GM19025 (cell line): ENCODE data around the gene WASF2.
"Not testable (repeated sequence)": the region's sequence is repeated elsewhere in the genome, so short reads cannot be mapped to it uniquely, and the experiment has no call there.

Source experiments
- ATAC-seq: cut with Tn5 transposase; IDR thresholded peaks from one replicate; pipeline ENCODE4 v1.9.1; 2021; ENCODE audit warnings: mild to moderate bottlenecking, low read depth, moderate library complexity; ENCODE audit not compliant: unreplicated experiment

Gene WASF2

DNA sequence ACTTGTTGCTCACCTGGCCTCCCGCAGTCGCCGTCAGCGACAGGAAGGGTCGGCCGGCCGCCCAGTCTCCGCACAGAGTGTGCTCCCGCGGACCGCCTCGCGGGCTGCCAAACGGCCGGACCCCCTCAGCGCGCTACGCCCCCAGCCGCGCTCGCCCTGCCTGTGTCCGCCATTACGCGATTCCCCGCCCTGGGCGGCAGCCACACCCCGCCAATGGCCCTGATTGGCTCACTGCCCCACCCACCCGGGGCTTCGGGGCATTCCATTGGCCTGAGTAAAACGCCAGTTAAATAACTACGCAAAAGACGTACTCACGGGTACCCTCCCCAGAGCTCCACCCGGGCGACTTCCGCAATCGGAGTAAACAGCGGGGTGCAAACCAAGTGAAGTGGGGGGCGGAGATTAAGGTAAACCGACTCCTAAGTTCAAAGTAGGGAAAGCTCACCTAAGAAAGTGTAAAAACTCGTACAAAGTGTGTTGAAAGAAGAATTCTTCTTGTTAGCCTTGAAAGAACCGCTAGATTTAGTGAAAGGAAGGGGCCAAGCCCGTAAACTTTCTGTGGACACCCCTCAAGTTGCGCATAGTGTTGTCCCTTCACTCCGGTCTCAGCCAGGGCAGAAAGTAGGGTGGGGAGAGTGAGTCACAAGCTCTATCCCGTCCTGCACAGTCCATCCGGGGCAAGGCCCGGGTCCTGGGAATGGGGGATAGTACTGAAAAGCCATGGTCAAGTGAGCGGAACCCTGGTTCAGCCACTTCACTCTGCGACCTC is at the start of gene WASF2:
TSS of gene WASF2 (minus strand) at position 195 of the 769 bp plus-strand sequence. CDS start 61,277 bp downstream, outside the sequence.
- peak; percentile 90 for ATAC-seq

- ATAC-seq: no peak
These were observed 48.8 kb upstream of the WASF2 start for GRCh38 chr1:27538793-27539192.

GRCh38 chr1:27538305-27538676 is 48.3 kb upstream of the WASF2 start:
- ATAC-seq: not testable (repeated sequence)

DNA sequence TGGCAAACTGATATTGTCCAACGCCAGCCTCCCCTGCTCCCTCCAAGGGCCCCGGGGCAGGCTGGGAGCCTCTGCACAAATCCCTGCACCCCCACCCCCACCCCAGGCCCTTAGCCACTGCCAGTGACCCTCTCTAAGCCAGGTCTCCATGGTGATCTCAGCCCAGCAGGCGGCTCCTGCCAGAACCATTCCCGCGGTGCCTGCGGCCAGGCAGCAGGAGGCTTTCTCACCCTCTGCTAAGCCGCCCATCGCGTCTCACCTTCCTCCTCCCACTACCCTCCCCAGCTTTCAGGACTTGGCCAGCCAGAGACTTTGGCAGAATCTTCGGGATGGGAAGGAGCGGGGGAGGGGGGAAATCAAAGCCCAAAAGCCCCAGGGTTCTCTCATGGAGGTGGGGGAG is 46.8 kb upstream of the WASF2 start:
- no peak for ATAC-seq

DNA sequence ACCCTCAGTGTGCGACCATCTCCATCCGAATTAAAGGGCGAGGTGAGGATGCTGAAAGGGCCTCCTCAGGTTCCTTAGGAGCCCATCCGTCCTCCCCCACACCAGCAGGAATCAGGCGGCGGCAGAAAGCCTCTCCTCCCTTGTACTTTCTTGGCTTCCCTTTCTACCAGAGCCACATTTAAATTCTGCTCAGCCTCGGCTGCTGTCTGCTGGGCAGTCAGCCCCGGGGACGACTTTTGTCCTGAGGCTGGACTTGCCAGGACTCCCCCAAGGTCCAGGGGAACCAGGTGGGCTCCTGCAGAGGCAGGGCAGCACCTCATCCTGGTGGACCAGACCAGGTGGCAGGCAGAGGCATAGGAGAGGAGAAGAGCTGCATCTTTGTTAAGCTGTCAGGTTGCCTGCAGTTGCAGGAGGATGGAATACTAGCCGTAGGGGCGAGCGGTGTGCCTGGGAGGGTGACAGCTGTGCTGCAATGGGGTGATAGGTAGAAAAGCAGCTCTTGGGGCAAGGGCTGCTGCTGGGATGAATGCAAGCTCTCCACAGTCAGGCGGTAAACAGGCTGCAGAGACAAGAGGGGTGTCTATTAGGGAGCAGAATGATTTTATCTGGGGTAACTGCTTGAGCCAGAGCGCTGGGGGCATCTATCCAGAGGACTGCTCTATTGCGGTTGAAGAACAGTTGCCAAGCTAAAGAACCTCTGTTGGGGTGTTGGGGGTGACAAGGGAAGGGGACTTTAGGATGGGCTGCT is 46.2 kb upstream of the WASF2 start:
- no peak for ATAC-seq

- ATAC-seq: no peak
These were observed 45.4 kb upstream of the WASF2 start for GRCh38 chr1:27535386-27535785.

DNA sequence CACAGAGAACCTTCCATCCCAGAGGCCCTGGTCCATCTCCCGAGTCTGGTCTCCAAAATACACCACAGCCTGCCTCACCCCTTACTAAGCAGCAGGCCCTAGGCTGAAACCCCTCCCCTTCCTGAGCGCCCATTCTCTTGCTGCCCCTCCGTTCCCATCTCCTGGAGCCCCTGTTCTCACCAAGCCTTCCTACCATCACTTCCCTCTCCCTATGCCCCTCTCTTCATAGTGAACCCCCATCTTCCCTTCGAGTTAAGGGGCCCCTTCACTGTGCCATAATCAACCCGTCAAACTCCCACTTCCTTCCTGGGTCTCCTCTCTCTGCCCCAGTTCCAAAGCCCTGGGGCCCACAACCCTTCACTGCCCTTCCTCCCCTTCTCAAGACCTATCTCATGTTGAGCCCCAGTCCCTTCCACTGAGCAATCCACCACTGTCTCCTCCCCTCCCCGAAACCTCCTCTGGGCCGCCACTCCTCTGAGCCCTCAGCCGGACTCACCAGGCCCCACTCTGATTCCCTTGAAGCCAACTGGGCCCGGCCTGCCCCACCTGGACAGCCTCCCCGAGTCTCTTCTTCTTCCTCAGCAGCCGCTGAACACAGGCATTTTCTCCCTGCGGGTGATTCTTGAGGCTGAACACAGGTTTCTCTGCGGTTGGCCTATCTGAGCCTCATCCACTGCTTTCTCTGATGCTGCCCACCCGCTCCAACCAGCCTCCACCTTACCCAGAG is 42.2 kb upstream of the WASF2 start:
- no peak for ATAC-seq

- no peak for ATAC-seq
These were observed 40.2 kb upstream of the WASF2 start for GRCh38 chr1:27530192-27530591.

- ATAC-seq: no peak
These were observed 39.7 kb upstream of the WASF2 start for GRCh38 chr1:27529704-27530018.

- ATAC-seq: no peak
These were observed 39.1 kb upstream of the WASF2 start for GRCh38 chr1:27528818-27529703.

- ATAC-seq: peak; percentile 39
These were observed 38.2 kb upstream of the WASF2 start for GRCh38 chr1:27527890-27528817.

- no peak for ATAC-seq
These were observed 37.4 kb upstream of the WASF2 start for GRCh38 chr1:27527223-27527889.

DNA sequence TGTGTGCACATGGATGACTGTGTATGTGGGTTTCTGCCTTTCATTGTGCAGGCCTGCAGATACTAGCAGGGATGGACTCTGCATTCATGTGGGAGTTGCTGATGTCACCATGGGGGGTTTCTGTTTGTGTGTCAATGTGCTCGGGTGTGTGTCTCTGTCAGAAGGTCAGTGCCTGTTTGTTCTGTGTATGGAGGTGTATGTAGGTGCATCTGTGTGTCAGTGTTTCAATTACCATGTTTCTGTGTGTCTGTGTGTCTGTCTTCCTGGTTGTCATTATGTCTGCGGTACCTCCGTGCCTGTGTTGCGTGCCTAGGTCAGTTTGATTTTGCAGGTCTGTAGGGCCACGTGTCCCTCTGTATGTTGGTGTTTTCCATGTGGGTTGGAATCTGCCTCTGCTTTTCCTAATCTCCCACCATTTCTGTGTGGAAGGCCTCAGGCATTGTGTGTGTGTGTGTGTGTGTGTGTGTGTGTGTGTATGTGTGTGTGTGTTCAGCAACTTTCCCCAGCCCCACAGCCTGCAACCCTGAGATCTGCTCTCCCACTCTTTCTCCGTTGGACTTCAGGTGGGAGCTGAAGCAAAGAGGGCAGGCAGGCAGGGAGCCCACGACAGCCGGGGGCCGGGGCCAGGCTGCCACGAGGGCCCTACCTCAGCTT is 36.7 kb upstream of the WASF2 start:
- ATAC-seq: no peak

DNA sequence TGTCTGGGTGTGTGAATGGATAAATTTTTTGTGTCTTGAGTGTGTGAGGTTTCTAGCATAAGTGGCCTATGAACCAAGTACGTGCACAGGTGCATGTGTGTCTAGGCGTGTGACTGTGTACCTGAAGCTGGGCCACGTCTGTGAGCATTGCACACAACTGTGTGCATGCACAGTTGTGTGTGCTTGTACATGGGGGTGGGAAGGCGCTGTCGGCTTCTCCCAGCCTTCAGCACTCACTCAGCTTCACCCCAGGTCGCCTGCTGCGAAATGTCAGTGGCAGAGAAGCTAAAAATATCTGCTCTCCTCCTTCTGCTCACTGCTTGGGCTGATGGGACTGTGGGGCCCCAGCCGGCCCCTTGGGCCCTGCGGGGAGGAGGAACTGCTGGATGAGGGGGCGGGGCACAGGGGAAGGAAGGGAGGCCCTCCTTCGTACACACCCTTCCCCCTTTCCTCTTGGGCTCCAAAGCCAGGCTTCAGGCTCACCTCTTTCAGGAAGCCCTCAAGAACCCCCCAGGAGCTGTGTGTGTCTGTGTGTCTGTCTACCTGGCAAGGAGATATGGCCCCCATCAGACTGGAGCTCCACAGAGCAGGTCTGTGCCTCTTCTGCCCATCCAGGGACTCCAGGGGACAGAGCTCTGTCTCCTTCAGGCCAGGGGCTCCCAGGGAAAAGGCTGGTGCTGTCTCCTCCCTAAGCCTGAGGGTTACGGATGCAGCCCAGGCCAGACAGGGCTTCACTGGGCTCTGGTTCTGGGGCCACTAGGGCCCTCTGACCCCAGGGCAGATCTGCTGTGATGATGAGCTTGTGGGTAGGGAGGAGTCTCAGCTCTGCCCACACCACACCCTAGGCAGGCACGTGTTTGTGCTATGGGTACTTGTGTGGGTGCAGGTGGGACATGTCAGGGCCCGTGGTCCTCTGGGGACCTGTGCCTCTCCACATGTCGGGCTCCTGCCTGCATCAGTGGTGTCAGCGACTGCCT is 35.6 kb upstream of the WASF2 start:
- peak; percentile 50 for ATAC-seq

- no peak for ATAC-seq
These were observed 33.5 kb upstream of the WASF2 start for GRCh38 chr1:27523337-27524020.

DNA sequence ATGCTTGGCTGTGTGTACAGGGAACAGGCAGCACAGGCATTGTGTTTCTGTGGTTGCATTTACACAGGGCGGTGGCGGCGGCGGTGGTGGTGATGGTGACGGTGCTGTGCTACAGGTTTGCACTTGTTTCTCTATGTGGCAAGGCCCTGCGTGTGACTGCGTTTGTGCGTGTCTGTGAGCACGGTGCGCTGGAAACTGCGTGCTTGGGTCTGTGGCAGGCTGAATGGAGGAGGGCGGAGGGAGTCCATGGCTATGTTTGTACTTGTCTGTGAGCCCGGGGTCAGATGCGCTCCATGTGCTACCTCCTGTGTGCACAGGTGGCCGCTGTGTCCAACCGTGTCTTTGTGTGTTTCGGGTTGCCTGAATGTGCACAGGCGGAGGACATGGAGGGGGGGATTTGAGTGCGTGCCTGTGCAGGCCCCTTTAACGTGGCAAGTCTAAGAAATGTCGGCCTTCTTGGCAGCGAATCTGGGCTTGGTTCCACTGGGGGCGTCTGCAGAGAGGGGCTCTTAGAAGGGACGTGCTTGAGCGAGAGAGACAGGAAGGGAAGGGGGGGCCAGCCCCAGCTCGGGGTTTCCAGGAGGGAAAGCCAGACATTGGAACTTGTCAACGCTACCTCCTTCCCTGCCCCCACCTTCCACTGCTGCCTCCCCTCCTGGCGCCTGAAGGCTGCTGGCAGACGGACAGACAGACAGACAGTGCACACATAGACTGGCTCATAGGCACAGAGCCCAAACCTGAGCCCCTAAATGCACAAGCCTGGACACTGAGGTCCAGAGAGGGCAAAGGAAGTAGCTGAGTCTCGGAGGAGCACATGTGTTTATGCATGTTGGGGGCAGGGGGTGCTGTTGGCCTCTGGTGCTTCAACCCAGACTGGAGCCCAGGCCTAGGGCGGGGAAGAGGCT is 32.7 kb upstream of the WASF2 start:
- ATAC-seq: no peak
